Gastrocnemius medialis (tissue), 4 donors: ENCODE measurements around the gene AWAT2.

Source experiments
- POLR2A ChIP-seq, 2 donors: fragments of 450-650 bp; IDR thresholded peaks; one replicate each; pipeline ENCODE4 v1.6.1; 2017; ENCODE audit warnings: antibody characterized with exemption in 2 of 2, mild to moderate bottlenecking in 2 of 2, moderate library complexity in 2 of 2
- TF ChIP-seq, protein P1 (sequence below), 5 experiments: fragments of 450-650 bp in 3 of 5; fragments of 200-600 bp in 2 of 5; sonication (generic) in 2 of 5; IDR thresholded peaks in 4 of 5; conservative IDR thresholded peaks in 1 of 5; 1 replicate in 4 of 5; 2 replicates in 1 of 5; pipeline ENCODE4 v1.5.1; 2016 to 2019; ENCODE audit warnings: antibody characterized with exemption in 5 of 5, mild to moderate bottlenecking in 3 of 5, moderate library complexity in 3 of 5

DNA sequence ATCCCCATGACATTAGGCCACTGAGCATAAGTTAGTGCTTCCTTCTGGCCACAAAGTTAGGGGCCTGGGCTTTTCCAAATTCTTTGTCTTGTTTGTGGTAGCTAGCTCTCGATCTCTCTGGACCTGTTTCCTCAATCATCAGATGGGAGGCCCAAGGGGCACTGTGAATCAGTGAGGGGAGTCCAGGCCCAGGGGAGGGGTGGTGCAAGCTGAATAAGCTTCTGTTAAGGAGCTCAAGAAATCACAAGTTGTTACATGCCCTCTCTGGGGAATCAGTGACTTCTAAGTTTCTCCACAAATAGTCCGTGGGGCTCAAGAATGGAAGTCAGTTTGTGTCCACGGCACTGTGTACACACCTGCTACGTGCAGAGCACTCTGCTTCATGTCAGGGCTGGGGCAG lies 15.1 kb downstream of the AWAT2 start:
- TF ChIP-seq, protein P1, sequence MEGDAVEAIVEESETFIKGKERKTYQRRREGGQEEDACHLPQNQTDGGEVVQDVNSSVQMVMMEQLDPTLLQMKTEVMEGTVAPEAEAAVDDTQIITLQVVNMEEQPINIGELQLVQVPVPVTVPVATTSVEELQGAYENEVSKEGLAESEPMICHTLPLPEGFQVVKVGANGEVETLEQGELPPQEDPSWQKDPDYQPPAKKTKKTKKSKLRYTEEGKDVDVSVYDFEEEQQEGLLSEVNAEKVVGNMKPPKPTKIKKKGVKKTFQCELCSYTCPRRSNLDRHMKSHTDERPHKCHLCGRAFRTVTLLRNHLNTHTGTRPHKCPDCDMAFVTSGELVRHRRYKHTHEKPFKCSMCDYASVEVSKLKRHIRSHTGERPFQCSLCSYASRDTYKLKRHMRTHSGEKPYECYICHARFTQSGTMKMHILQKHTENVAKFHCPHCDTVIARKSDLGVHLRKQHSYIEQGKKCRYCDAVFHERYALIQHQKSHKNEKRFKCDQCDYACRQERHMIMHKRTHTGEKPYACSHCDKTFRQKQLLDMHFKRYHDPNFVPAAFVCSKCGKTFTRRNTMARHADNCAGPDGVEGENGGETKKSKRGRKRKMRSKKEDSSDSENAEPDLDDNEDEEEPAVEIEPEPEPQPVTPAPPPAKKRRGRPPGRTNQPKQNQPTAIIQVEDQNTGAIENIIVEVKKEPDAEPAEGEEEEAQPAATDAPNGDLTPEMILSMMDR (IDR thresholded peaks at IDR 0.05 in 4 of 5, conservative IDR thresholded peaks at IDR 0.05 in 1 of 5): no peak
- no peak for TF ChIP-seq POLR2A (IDR thresholded peaks at IDR 0.05)
